Right lobe of liver (tissue), 4 donors: Measurements from ENCODE around the gene ALDH3A2.

Source experiments
- CTCF ChIP-seq, 4 donors: fragments of 200-600 bp in 3 of 4; fragments of 450-650 bp in 1 of 4; IDR thresholded peaks; one replicate each; pipeline versions ENCODE4 v1.5.1 to v1.8.0; 2016 to 2022; ENCODE audit warnings: antibody characterized with exemption in 4 of 4, mild to moderate bottlenecking in 2 of 4
- POLR2A ChIP-seq: fragments of 450-650 bp; IDR thresholded peaks from one replicate; pipeline ENCODE4 v1.6.1; 2017; ENCODE audit warnings: antibody characterized with exemption, mild to moderate bottlenecking
- donor health status: DM: no; HTN: no; CAD: no.
- donor health status: DM: no; HTN: no; CAD: no.
- donor health status: DM: no; HTN: yes; CAD: no.

- TF ChIP-seq CTCF (IDR thresholded peaks at IDR 0.05) = no peak
- no peak for TF ChIP-seq POLR2A
Observed at GRCh38 chr17:19652595-19652994, 4.0 kb downstream of the ALDH3A2 start.
